Ishikawa (cell line): ENCODE results near the gene PAPPA.

Source experiments
- CEBPB ChIP-seq: IDR thresholded peaks from 2 replicates; pipeline ENCODE4 v1.6.1; 2012
- CREB1 ChIP-seq: IDR thresholded peaks from 2 replicates; pipeline ENCODE4 v1.6.1; 2012; ENCODE audit warnings: low read depth
- EGR1 ChIP-seq: IDR thresholded peaks from 2 replicates; pipeline ENCODE4 v1.6.1; 2012
- EP300 ChIP-seq: IDR thresholded peaks from 2 replicates; pipeline ENCODE4 v1.6.1; 2012; ENCODE audit warnings: borderline replicate concordance
- FOXM1 ChIP-seq: IDR thresholded peaks from 2 replicates; pipeline ENCODE4 v1.6.1; 2012; ENCODE audit warnings: low read depth, borderline replicate concordance
- MAX ChIP-seq: IDR thresholded peaks from 2 replicates; pipeline ENCODE4 v1.6.1; 2012
- NFIC ChIP-seq: IDR thresholded peaks from 2 replicates; pipeline ENCODE4 v1.6.1; 2012
- RAD21 ChIP-seq: IDR thresholded peaks from 2 replicates; pipeline ENCODE4 v1.6.1; 2012; ENCODE audit warnings: low read depth
- REST ChIP-seq: IDR thresholded peaks from 2 replicates; pipeline ENCODE4 v1.6.1; 2012; ENCODE audit warnings: low read depth, mild to moderate bottlenecking
- TAF1 ChIP-seq: IDR thresholded peaks from 2 replicates; pipeline ENCODE4 v1.6.1; 2012; ENCODE audit warnings: low read depth, mild to moderate bottlenecking
- TCF12 ChIP-seq: IDR thresholded peaks from 2 replicates; pipeline ENCODE4 v1.6.1; 2012; ENCODE audit warnings: low read depth
- TEAD4 ChIP-seq: IDR thresholded peaks from 2 replicates; pipeline ENCODE4 v1.6.1; 2012
- USF1 ChIP-seq: IDR thresholded peaks from 2 replicates; pipeline ENCODE4 v1.6.1; 2012
- YY1 ChIP-seq: IDR thresholded peaks from 2 replicates; pipeline ENCODE4 v1.6.1; 2012; ENCODE audit warnings: low read depth
- ZBTB7A ChIP-seq: IDR thresholded peaks from 2 replicates; pipeline ENCODE4 v1.6.1; 2012; ENCODE audit warnings: low read depth

The PAPPA gene

GRCh38 chr9:116329470-116329869 is 175.9 kb downstream of the PAPPA start:
- TF ChIP-seq ZBTB7A (no peak), REST (no peak), MAX (no peak), FOXM1 (no peak), TEAD4 (no peak), CEBPB (no peak), USF1 (no peak), YY1 (no peak), CREB1 (no peak), EP300 (no peak), NFIC (no peak), RAD21 (no peak), TCF12 (no peak)

GRCh38 chr9:116331241-116331640 is 177.7 kb downstream of the PAPPA start:
- TF ChIP-seq MAX (no peak), TCF12 (no peak), TEAD4 (no peak), RAD21 (no peak), REST (no peak), TAF1 (no peak), YY1 (no peak), ZBTB7A (no peak), EGR1 (no peak), USF1 (no peak), CREB1 (no peak), EP300 (no peak), NFIC (no peak), CEBPB (no peak), FOXM1 (no peak)

GRCh38 chr9:116332090-116332489 is 178.5 kb downstream of the PAPPA start:
- TF ChIP-seq CEBPB, result no peak

- no peak for TF ChIP-seq TCF12
- TF ChIP-seq YY1, result no peak
- TF ChIP-seq CEBPB, result no peak
- TF ChIP-seq ZBTB7A, result no peak
- TF ChIP-seq RAD21, result no peak
These were observed 179.7 kb downstream of the PAPPA start for GRCh38 chr9:116333254-116333653.

GRCh38 chr9:116334546-116335150 is 181.1 kb downstream of the PAPPA start:
- no peak for TF ChIP-seq EP300
- no peak for TF ChIP-seq RAD21
- TF ChIP-seq TEAD4, result no peak
- TF ChIP-seq USF1, result no peak

- no peak for TF ChIP-seq CREB1
These were observed 181.8 kb downstream of the PAPPA start for GRCh38 chr9:116335392-116335791.
